8988T (cell line): ENCODE measurements around the gene DNASE1.
"Not testable (repeated sequence)": the region's sequence is repeated elsewhere in the genome, so short reads cannot be mapped to it uniquely, and the experiment has no call there.

ENCODE experiments used
- DNase-seq: peaks from one replicate; pipeline ENCODE4 v3.0.0; 2011

Gene DNASE1

GRCh38 chr16:3641801-3642396 is 12.6 kb upstream of the DNASE1 start:
- DNase-seq: no peak

DNA sequence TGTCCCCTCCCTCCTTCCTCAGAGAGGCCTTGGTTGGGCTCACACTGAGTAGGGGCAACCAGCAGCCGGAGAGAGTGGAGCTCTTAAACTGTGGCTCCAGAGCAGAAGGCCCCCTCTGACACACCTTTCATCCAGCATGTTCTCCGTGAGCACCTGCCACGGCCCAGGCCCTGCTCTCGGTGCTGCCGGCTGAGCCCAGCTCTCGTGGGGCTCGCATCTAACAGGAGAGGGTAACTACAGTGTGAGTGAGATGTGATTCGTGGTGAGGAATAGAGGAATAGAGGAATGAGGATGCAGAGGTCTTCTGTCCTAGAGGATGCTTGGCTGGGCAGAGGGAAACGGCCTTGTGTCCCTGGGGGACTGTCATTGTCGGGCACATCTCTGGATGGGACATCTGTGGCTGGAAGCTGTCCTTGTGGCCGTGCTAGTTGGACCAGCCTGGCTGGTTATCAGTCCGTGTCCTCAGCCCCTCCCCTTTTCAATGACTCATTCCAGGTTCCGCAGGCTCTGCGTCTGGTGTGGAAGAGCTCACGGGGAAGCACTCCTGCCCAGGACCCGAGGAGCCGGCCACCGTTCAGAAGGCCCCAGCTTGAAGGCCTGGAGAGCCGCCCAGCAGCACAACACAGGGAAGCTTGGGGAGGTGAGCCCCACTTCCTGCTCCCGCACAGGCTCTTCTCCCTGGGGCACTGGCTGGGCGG is 11.9 kb upstream of the DNASE1 start:
- no peak for DNase-seq

DNA sequence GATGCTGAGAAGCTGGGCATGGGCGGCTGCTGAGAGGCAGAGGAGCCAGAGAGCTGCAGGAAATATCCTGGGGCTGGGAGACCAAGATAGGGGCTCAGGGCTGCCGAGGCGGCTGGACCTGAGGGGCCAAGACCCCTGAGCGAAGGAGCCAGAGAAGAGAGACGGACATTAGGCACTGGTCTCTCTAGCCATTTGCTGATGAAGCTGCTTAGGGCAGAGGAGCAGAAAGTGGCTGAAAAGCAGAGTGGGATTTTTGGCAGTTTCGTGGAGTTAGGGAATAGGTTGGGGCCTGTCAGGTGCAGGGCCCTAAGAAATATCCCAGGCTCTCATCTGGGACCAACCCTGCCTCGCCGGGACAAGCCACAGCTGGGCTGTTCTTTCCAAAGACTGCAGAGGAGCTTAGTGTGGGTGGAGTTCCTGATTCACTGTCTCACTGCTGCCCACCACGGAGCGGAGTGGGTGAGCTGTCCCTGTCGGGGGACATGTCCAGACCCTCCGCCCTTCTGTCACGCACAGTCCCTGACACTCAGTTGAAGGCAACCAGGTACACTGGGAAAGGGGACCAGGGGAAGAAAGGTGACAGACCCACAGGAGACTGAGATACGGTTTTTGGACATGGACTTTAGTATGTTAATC is 11.3 kb upstream of the DNASE1 start:
- DNase-seq: no peak

- no peak for DNase-seq
These were observed 9.4 kb upstream of the DNASE1 start for GRCh38 chr16:3645108-3645503.

GRCh38 chr16:3645504-3646347 is 8.8 kb upstream of the DNASE1 start:
- no peak for DNase-seq

- no peak for DNase-seq
These were observed 8.1 kb upstream of the DNASE1 start for GRCh38 chr16:3646348-3646920.

DNA sequence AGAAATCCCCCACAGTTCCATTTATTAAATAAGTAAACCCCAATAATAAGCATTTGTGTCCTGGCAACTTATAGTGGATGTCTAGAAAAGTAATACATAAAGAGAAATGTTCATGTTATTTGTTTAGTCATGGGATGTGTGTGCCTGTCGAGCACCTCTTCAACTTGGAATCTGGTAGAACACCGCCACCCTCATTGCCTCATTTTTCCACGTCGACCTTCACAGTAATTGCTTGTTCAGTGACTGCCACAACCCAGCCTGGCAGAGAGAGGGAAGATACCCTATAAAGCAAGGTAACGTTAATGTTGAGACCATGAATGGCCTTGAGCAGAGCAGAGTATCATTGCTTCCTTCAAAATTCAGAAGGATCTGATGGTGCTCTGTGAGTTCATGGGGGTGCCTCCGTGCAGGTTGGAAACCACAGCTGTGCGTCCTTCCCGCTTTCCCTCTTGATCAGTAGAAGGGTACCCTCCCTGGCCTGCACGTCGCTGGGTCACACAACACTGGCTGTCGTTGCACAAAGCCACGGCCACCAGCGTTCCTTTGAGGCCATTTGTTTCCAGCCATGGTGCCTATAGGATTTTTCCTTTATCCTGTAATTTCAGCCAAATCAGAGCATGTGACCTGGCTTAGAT is 3.7 kb upstream of the DNASE1 start:
- DNase-seq: no peak

GRCh38 chr16:3651461-3652372 is 2.8 kb upstream of the DNASE1 start:
- no peak for DNase-seq

GRCh38 chr16:3652373-3653195 is 1.9 kb upstream of the DNASE1 start:
- no peak for DNase-seq

- DNase-seq: no peak
These were observed 522 bp downstream of the DNASE1 start for GRCh38 chr16:3655030-3655395.

- no peak for DNase-seq
These were observed 1.1 kb downstream of the DNASE1 start for GRCh38 chr16:3655396-3656159.

GRCh38 chr16:3656160-3656490 is 1.6 kb downstream of the DNASE1 start:
- not testable (repeated sequence) for DNase-seq

- DNase-seq: no peak
These were observed 2.3 kb downstream of the DNASE1 start for GRCh38 chr16:3656491-3657468.

DNA sequence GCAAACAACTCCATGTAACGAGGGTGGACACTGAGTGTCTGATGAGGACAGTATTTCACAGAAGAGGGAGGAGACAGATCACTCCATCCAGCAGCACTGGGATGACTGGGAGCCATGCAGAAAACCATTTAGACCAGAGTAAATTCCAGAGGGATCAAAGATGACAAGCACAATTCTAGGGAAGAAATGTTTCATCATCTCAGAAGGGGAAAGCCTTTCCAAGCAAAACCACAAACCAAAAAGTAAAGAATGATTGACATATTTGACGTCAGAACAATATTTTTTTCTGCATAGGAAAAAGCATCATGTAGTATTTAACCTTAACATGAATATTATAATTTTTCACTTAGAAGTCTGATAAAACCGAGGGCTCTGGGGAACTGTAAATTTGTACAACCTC is 4.8 kb downstream of the DNASE1 start:
- DNase-seq: no peak

GRCh38 chr16:3661311-3661710 is 6.8 kb downstream of the DNASE1 start:
- DNase-seq: no peak

DNA sequence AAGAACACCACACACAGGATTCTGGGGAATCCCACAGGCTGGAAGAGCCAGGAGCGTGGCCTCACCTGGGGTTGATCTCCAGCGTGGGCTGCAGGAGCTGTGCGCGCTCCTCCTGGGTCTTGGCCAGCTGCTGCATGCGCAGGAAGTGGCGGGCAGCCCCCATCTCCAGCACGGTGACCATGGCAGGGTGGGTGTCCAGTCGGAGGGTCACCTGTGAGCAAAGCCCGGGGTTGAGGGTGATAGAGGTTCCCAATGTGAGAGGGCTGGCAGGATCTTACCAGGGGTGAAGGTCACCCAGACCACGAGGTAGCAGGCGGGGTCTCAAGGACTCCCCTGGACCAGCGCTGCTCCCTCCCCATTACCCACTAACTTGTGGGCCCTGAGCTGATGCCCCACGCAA is 7.4 kb downstream of the DNASE1 start:
- no peak for DNase-seq

DNA sequence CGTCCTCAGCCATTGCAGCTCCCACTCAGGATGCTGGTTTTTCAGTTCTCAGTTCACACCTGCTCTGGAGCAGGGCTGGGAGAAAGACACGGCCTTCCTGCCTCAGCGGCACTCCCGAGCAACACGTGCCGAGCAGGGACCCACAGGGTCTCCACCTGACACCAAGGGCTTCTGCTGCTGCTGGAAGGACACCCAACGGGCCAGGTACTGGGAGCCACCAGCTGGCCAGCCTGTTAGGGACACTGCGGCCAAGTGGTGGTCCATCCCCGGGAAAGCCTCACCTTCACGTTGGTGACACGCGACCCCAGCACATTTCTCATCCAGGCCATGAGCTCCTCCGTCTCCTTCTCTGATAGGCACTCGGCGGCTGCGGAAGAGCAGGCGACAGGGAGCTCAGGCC is 8.1 kb downstream of the DNASE1 start:
- DNase-seq: no peak

GRCh38 chr16:3664187-3664896 is 9.9 kb downstream of the DNASE1 start:
- no peak for DNase-seq
